ENCODE results near the gene LEFTY1. TPM values are rescaled to one million over a fixed set of nuclear protein-coding genes. Genes with fewer than 3 reads are reported as not detected.

The LEFTY1 gene
- total and polyA plus RNA-seq, 9 donors = 0.43 to 5.1 (median 2.0) TPM

DNA sequence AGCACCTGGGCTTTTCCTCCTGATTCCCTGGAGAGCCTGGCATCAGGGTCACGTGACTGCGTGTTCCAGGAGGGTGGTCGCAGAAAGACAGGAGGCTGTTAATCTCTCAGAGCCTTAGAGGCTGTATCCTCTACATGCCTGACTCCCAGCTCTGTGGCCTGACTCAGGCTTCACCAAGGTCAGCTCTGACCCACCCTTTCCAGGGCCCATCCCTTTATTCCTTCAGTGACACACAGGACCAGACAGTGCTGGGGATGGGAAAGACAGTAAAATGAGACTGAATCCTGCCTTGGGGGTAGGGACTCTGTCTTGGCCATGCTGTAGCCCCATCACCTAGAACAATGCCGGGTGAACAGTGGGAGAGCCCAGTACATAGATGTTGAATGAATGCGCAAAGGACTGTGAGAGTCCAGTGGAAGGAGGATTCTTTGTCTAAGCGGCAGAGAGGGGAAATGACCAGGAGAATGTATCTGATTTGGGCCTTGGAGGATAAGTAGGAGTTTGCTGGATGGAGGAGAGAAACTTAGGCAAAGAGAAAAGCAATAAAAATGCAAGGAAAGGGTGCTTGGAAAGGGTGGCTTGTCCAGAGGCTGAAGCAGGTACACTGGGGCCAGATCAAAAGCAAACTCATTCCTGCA, 46.0 kb downstream of the LEFTY1 start:
- H3K4me1 ChIP-seq (ENCODE audit: insufficient read depth) = peaks cover 3% of the 10 kb centered on the region
- WGBS, 3 donors = 86 to 89% (median 86%) methylated on average over 6 of the region's 6 CpGs
- no peak for DNase-seq
- no peak overlapping the region for H3K27ac ChIP-seq
- TF ChIP-seq, protein P1, sequence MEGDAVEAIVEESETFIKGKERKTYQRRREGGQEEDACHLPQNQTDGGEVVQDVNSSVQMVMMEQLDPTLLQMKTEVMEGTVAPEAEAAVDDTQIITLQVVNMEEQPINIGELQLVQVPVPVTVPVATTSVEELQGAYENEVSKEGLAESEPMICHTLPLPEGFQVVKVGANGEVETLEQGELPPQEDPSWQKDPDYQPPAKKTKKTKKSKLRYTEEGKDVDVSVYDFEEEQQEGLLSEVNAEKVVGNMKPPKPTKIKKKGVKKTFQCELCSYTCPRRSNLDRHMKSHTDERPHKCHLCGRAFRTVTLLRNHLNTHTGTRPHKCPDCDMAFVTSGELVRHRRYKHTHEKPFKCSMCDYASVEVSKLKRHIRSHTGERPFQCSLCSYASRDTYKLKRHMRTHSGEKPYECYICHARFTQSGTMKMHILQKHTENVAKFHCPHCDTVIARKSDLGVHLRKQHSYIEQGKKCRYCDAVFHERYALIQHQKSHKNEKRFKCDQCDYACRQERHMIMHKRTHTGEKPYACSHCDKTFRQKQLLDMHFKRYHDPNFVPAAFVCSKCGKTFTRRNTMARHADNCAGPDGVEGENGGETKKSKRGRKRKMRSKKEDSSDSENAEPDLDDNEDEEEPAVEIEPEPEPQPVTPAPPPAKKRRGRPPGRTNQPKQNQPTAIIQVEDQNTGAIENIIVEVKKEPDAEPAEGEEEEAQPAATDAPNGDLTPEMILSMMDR (IDR thresholded peaks at IDR 0.05) = no peak
- TF ChIP-seq POLR2A (IDR thresholded peaks at IDR 0.05) (no peak), EP300 (IDR thresholded peaks at IDR 0.05) (no peak)
- H3K36me3 ChIP-seq = no peaks in the 10 kb centered on the region
- no peaks in the 10 kb centered on the region for H3K9me3 ChIP-seq
- intact Hi-C loops (cut with DNase I) = loop anchor here in 2 of 4 donors (5.0 to 10.0 kb wide), 2 partner anchors 66 to 368 kb away; partner anchors contain the start of gene SRP9 (in 1 of the 2)
- H3K27me3 ChIP-seq = no peaks in the 10 kb centered on the region
- H3K4me3 ChIP-seq = no peak overlapping the region

DNA sequence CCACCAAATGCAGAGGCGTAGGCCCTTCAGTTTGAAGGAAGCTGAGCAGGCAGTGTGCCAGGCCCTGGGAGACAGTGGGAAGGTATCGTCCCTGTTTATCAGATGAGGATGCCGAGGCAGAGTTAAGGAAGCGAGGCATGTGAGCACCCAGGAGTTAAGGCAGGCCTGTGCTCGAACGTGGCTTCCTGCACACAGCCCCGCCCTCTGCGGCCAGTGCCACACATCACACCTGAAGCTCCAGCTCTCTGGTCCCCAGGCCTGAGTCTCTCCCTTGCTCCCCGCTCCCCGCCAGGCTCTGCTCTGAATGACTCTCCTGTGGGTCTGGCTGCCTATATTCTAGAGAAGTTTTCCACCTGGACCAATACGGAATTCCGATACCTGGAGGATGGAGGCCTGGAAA, 46.9 kb downstream of the LEFTY1 start:
- Histone ChIP-seq H3K27me3 (no peaks in the 10 kb centered on the region), H3K4me1 (ENCODE audit: insufficient read depth) (peaks cover 3% of the 10 kb centered on the region), H3K9me3 (no peaks in the 10 kb centered on the region), H3K36me3 (no peaks in the 10 kb centered on the region), H3K4me3 (no peak overlapping the region), H3K27ac (no peak overlapping the region)
- no peak for TF ChIP-seq EP300 (IDR thresholded peaks at IDR 0.05)
- TF ChIP-seq POLR2A (IDR thresholded peaks at IDR 0.05) = no peak
- TF ChIP-seq, protein P1 (IDR thresholded peaks at IDR 0.05) = no peak
- intact Hi-C loops (cut with DNase I) = loop anchor here in 2 of 4 donors (5.0 to 10.0 kb wide), 2 partner anchors 65 to 367 kb away; partner anchors contain the start of gene SRP9 (in 1 of the 2)
- WGBS, 3 donors = 77 to 83% (median 82%) methylated on average over 12 of the region's 12 CpGs
- no peak for DNase-seq

DNA sequence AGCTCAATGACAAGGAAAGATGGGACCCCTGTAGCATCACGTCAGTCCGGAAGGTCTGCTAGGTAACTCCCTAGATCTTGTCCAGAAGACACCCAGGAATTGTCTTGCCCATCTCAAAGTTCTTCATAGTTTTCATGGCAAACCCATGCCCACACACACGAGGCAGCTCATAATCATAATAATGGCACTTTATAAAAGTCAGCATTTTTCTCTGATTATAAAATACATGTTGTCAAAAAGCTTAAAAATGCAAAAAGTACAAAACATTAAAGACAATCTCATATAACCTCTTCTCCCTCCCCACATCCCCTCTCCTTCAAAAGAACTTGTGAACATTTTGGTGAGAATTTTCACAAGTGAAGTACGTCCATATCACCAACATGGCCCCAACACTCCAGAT, 48.2 kb downstream of the LEFTY1 start:
- no peak for DNase-seq
- intact Hi-C loops (cut with DNase I) = loop anchor here in 2 of 4 donors (5.0 to 10.0 kb wide), 2 partner anchors 63 to 366 kb away; partner anchors contain the start of gene SRP9 (in 1 of the 2)
- Histone ChIP-seq H3K4me3 (no peak overlapping the region), H3K27me3 (no peaks in the 10 kb centered on the region), H3K9me3 (no peaks in the 10 kb centered on the region), H3K36me3 (no peaks in the 10 kb centered on the region), H3K27ac (no peak overlapping the region), H3K4me1 (ENCODE audit: insufficient read depth) (peaks cover 6% of the 10 kb centered on the region)
- 83 to 88% (median 83%) methylated on average over 4 of the region's 4 CpGs for WGBS, 3 donors
- TF ChIP-seq EP300 (IDR thresholded peaks at IDR 0.05) = no peak
- TF ChIP-seq, protein P1 (IDR thresholded peaks at IDR 0.05) = no peak
- no peak for TF ChIP-seq POLR2A (IDR thresholded peaks at IDR 0.05)

DNA sequence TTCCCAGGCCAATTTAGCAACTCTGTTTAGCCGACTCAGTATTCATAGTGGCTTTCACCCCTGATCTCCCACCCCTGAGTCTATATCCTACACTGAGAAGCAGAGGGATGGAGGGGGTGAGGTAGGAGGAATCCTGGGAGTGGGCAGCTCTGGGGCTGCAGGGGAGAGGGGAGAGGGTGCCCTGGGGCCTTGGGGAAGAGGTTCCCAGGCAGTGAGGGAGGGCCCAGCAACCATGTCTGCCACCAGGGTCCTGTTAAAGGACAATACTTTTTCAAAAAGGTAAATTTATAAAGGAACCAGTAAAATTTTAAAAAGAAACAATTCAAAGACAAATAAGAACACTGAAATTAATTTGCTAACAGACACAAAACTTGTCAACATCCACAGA, 48.7 kb downstream of the LEFTY1 start:
- peaks cover 3% of the 10 kb centered on the region for H3K4me1 ChIP-seq (ENCODE audit: insufficient read depth)
- DNase-seq = no peak
- H3K36me3 ChIP-seq = no peaks in the 10 kb centered on the region
- H3K9me3 ChIP-seq = no peaks in the 10 kb centered on the region
- no peaks in the 10 kb centered on the region for H3K27me3 ChIP-seq
- H3K4me3 ChIP-seq = no peak overlapping the region
- H3K27ac ChIP-seq = no peak overlapping the region
- TF ChIP-seq, protein P1 (IDR thresholded peaks at IDR 0.05) = no peak
- TF ChIP-seq POLR2A (IDR thresholded peaks at IDR 0.05) (no peak), EP300 (IDR thresholded peaks at IDR 0.05) (no peak)
- WGBS, 3 donors = 78 to 88% (median 83%) methylated on average over 1 of the region's 1 CpG
- intact Hi-C loops (cut with DNase I) = loop anchor here in 2 of 4 donors (5.0 to 10.0 kb wide), 2 partner anchors 63 to 365 kb away; partner anchors contain the start of gene SRP9 (in 1 of the 2)
